Activated CD8-positive, alpha-beta memory T cell treated with anti-CD3 and anti-CD28 coated beads, Interleukin-2, amount 50 U/mL, for 48 hours (primary cell): Measurements from ENCODE around the gene PTDSS2.
A peak's percentile ranks its signal among the peaks of the same experiment; 100 is the strongest.
"Not testable (repeated sequence)": the region's sequence is repeated elsewhere in the genome, so short reads cannot be mapped to it uniquely, and the experiment has no call there.

Experiments
- DNase-seq: peaks from one replicate; pipeline ENCODE4 v3.0.0-alpha.2; 2020

PTDSS2 gene

GRCh38 chr11:414318-414857, 35.7 kb upstream of the PTDSS2 start:
- DNase-seq: no peak

- no peak for DNase-seq
These were observed 34.4 kb upstream of the PTDSS2 start for GRCh38 chr11:415640-416041.

- DNase-seq: no peak
These were observed 33.9 kb upstream of the PTDSS2 start for GRCh38 chr11:416051-416756.

- no peak for DNase-seq
These were observed 33.1 kb upstream of the PTDSS2 start for GRCh38 chr11:416757-417621.

- DNase-seq: no peak
These were observed 32.3 kb upstream of the PTDSS2 start for GRCh38 chr11:417652-418342.

GRCh38 chr11:418343-419247, 31.5 kb upstream of the PTDSS2 start:
- no peak for DNase-seq

- no peak for DNase-seq
These were observed 30.7 kb upstream of the PTDSS2 start for GRCh38 chr11:419248-420005.

GRCh38 chr11:420054-420910, 29.8 kb upstream of the PTDSS2 start:
- DNase-seq: peak; percentile 48

- peak; percentile 48 for DNase-seq
These were observed 29.2 kb upstream of the PTDSS2 start for GRCh38 chr11:420911-421321.

- no peak for DNase-seq
These were observed 27.8 kb upstream of the PTDSS2 start for GRCh38 chr11:422249-422656.

- DNase-seq: no peak
These were observed 25.8 kb upstream of the PTDSS2 start for GRCh38 chr11:424232-424631.

GRCh38 chr11:424766-425165, 25.3 kb upstream of the PTDSS2 start:
- DNase-seq: not testable (repeated sequence)

- no peak for DNase-seq
These were observed 24.8 kb upstream of the PTDSS2 start for GRCh38 chr11:425301-425700.

- no peak for DNase-seq
These were observed 23.2 kb upstream of the PTDSS2 start for GRCh38 chr11:426851-427250.

GRCh38 chr11:428295-428694, 21.8 kb upstream of the PTDSS2 start:
- no peak for DNase-seq

GRCh38 chr11:429391-429790, 20.7 kb upstream of the PTDSS2 start:
- no peak for DNase-seq

GRCh38 chr11:429931-430456, 20.1 kb upstream of the PTDSS2 start:
- DNase-seq: no peak

- DNase-seq: no peak
These were observed 18.2 kb upstream of the PTDSS2 start for GRCh38 chr11:431921-432320.

- DNase-seq: no peak
These were observed 17.5 kb upstream of the PTDSS2 start for GRCh38 chr11:432501-433100.

- no peak for DNase-seq
These were observed 17.0 kb upstream of the PTDSS2 start for GRCh38 chr11:433111-433510.
